ENCODE results near the gene SNX30. TPM values are rescaled to one million over a fixed set of nuclear protein-coding genes. Genes with fewer than 3 reads are reported as not detected.

SNX30 gene
- total RNA-seq, 1 donor from 2014 or later: 67.5 TPM

DNA sequence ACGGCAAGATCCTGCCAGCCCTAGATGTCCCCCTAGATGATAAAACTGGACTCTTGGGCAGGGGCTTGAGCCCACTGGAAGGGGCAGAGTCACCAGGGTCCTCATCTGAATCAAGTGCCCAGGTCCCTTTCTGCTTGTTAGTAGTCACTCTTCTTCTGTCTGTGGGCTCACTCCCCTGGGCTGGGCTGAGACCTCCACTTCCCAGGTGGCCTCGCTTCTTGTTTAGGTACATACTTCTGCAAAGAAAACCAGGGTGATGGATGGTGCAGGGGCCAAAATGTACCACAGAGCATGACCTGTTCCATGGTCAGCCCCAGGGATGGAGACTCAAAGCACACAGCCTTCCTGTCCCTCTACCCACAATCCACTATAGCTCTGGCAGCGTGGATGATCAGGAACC lies 141.0 kb downstream of the SNX30 start:
- TF ChIP-seq, protein P1, sequence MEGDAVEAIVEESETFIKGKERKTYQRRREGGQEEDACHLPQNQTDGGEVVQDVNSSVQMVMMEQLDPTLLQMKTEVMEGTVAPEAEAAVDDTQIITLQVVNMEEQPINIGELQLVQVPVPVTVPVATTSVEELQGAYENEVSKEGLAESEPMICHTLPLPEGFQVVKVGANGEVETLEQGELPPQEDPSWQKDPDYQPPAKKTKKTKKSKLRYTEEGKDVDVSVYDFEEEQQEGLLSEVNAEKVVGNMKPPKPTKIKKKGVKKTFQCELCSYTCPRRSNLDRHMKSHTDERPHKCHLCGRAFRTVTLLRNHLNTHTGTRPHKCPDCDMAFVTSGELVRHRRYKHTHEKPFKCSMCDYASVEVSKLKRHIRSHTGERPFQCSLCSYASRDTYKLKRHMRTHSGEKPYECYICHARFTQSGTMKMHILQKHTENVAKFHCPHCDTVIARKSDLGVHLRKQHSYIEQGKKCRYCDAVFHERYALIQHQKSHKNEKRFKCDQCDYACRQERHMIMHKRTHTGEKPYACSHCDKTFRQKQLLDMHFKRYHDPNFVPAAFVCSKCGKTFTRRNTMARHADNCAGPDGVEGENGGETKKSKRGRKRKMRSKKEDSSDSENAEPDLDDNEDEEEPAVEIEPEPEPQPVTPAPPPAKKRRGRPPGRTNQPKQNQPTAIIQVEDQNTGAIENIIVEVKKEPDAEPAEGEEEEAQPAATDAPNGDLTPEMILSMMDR (IDR thresholded peaks at IDR 0.05): no peak
- DNase-seq (no peak), ATAC-seq (no peak)
- H3K27ac ChIP-seq: no peak overlapping the region
- intact Hi-C loops (cut with DNase I): no loop called here
- peaks cover 33% of the 10 kb centered on the region for H3K4me1 ChIP-seq
- H3K27me3 ChIP-seq (ENCODE audit: low read depth): peaks cover 12% of the 10 kb centered on the region
- H3K4me3 ChIP-seq: peak overlapping the region; percentile 59
- H3K36me3 ChIP-seq: no peaks in the 10 kb centered on the region
- no peaks in the 10 kb centered on the region for H3K9me3 ChIP-seq

GRCh38 chr9:112892981-112893380 lies 142.4 kb downstream of the SNX30 start:
- ATAC-seq (no peak), DNase-seq (no peak)
- H3K4me3 ChIP-seq: no peak overlapping the region
- H3K36me3 ChIP-seq: no peaks in the 10 kb centered on the region
- peaks cover 19% of the 10 kb centered on the region for H3K27me3 ChIP-seq (ENCODE audit: low read depth)
- H3K4me1 ChIP-seq: peaks cover 33% of the 10 kb centered on the region
- no peaks in the 10 kb centered on the region for H3K9me3 ChIP-seq
- H3K27ac ChIP-seq: no peak overlapping the region
- TF ChIP-seq, protein P1 (IDR thresholded peaks at IDR 0.05): no peak
- intact Hi-C loops (cut with DNase I): no loop called here

DNA sequence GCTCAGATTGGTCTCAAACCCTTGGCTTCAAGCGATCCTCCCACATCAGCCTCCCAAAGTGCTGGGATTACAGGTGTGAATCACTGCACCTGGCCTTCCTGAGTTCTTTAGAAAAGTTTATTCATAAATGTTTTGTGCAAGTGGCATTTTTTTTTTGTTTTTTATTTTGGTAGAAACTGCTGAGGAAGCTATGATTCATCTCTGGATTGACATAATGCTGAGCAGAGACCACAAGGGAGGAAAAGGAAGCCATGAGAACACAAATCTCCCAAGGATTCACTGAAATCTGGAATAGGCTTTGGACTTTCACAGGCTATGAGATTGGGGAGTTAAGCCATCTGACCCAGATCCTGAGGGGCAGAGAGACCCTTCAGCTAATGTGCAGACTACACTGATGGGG lies 143.5 kb downstream of the SNX30 start:
- Histone ChIP-seq H3K4me1 (peaks cover 33% of the 10 kb centered on the region), H3K27me3 (ENCODE audit: low read depth) (peaks cover 19% of the 10 kb centered on the region), H3K4me3 (no peak overlapping the region), H3K9me3 (no peaks in the 10 kb centered on the region), H3K27ac (peak overlapping the region; percentile 56), H3K36me3 (no peaks in the 10 kb centered on the region)
- DNase-seq (no peak), ATAC-seq (no peak)
- TF ChIP-seq, protein P1 (IDR thresholded peaks at IDR 0.05): no peak
- intact Hi-C loops (cut with DNase I): no loop called here

DNA sequence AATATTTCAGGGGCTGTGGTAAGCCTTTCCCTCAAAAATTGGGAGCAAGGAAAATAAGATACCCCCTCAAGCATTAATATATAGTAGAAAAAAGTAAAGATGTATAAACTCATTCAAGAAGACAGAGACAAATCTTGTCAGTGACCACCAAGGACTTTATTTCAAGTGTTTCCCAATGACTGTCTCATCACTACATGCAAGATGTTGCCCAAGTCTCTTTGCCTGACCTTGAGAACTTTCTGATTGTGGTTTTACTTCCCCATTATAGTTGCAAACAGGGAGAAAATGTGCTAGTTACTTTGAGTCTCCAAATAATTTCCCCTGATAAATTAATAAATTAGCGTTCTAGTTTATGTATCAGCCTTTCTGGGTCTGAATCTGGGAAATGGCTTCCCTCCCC lies 144.1 kb downstream of the SNX30 start:
- Histone ChIP-seq H3K36me3 (no peaks in the 10 kb centered on the region), H3K9me3 (no peaks in the 10 kb centered on the region), H3K4me3 (no peak overlapping the region), H3K4me1 (peaks cover 31% of the 10 kb centered on the region), H3K27ac (peak overlapping the region; percentile 56), H3K27me3 (ENCODE audit: low read depth) (peaks cover 18% of the 10 kb centered on the region)
- DNase-seq (no peak), ATAC-seq (no peak)
- intact Hi-C loops (cut with DNase I): no loop called here
- TF ChIP-seq, protein P1 (IDR thresholded peaks at IDR 0.05): no peak

DNA sequence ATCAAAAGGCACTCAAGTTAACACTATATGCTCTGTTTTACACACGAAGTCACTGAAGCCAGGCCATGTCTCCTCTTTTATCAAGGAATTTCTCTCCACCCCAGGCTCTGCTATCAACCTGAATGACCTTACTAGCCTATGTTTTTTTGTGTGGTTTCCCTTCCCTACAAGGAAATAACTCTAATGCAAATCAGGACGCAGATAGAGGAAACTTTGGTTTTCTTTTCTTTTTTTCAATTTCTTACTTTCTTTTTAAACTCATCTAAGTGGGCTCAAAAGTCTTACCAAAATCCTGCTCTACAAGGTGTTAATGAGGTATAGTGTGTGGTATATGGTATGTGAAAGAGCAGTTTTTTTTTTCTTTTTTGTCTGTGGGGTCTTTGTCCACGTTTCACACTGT lies 145.6 kb downstream of the SNX30 start:
- intact Hi-C loops (cut with DNase I): no loop called here
- Histone ChIP-seq H3K27ac (no peak overlapping the region), H3K27me3 (ENCODE audit: low read depth) (peaks cover 7% of the 10 kb centered on the region), H3K4me1 (peaks cover 18% of the 10 kb centered on the region), H3K9me3 (no peaks in the 10 kb centered on the region), H3K36me3 (no peaks in the 10 kb centered on the region), H3K4me3 (no peak overlapping the region)
- ATAC-seq: no peak
- TF ChIP-seq, protein P1 (IDR thresholded peaks at IDR 0.05): no peak
- no peak for DNase-seq

DNA sequence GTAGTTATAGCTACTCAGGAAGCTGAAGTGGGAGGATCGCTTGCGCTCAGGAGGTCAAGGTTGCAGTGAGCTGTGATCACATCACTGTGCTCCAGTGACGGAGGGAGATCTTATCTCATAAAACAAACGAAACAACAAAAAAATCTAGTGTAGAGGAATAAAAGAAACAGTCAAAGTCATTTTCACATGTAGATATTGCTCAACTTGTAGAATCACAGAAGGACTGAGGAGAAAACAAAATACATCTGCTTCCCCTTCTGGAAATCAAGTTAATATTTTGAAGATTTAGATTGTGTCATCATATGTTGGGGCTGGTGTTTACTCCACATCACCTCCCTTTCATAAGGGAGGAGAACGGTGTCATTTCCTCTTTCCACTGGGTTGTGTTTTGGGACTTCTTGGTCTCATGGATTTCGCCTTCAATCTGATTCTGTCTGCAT lies 148.3 kb downstream of the SNX30 start:
- ATAC-seq: peak in 1 of 2 donors; percentile 6
- peaks cover 7% of the 10 kb centered on the region for H3K27me3 ChIP-seq (ENCODE audit: low read depth)
- no peak for DNase-seq
- H3K27ac ChIP-seq: no peak overlapping the region
- no peaks in the 10 kb centered on the region for H3K36me3 ChIP-seq
- H3K9me3 ChIP-seq: no peaks in the 10 kb centered on the region
- no peak overlapping the region for H3K4me3 ChIP-seq
- TF ChIP-seq, protein P1 (IDR thresholded peaks at IDR 0.05): no peak
- intact Hi-C loops (cut with DNase I): no loop called here
- peaks cover 9% of the 10 kb centered on the region for H3K4me1 ChIP-seq

Measured in lower lobe of right lung (tissue), 2 donors.